Keratinocyte (primary cell): Measurements from ENCODE around the gene C11orf91.

Experiments
- CTCF ChIP-seq, 3 experiments: IDR thresholded peaks in 1 of 3; conservative IDR thresholded peaks in 1 of 3; optimal IDR thresholded peaks in 1 of 3; 2 replicates in 2 of 3; 3 replicates in 1 of 3; pipeline versions ENCODE3 to v1.5.1; 2011; ENCODE audit warnings: low read length in 3 of 3, mild to moderate bottlenecking in 3 of 3, moderate library complexity in 2 of 3, control low read depth in 1 of 3, inconsistent platforms in 1 of 3; ENCODE audit not compliant: insufficient read depth in 2 of 3; ENCODE audit errors: extremely low read depth in 1 of 3
- EZH2 ChIP-seq: IDR thresholded peaks from one replicate; pipeline ENCODE4 v1.6.1; 2012; ENCODE audit warnings: inconsistent platforms, mild to moderate bottlenecking, low read length, moderate library complexity

GRCh38 chr11:33721426-33721825, 20.8 kb upstream of the C11orf91 start:
- TF ChIP-seq EZH2 (no peak), CTCF (optimal IDR thresholded peaks at IDR 0.05 in 1 of 3, IDR thresholded peaks at IDR 0.05 in 1 of 3, conservative IDR thresholded peaks at IDR 0.05 in 1 of 3; ENCODE audit: extremely low read depth in 1 of 3, insufficient read depth in 2 of 3, low read length in 3 of 3) (no peak)
